GM18526 (cell line): ENCODE data around the gene POU3F3.

Source experiments
- POLR2A ChIP-seq: IDR thresholded peaks from 3 replicates; pipeline ENCODE4 v1.6.1; 2011; ENCODE audit not compliant: insufficient read length; ENCODE audit errors: extremely low read depth

POU3F3 gene

DNA sequence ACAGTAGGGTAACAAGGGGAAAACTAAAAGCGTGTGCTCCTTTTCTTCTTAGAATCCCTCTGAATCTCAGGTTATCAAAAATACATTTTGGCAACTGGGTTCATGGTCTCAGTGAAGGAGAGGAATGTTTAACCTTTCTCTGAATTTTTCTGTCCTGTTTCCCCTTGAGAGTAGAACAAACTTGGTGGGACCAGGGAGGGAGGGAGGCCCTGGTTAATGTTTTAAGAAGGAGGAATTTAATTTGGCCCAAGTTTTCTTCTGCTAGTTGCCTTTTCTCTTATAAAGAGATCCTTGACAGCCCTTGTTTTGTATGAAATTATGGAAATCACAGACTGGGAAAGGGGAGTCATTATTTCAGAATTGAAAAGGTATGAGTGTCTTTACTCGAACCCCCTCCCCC lies 12.2 kb upstream of the POU3F3 start:
- no peak for TF ChIP-seq POLR2A

DNA sequence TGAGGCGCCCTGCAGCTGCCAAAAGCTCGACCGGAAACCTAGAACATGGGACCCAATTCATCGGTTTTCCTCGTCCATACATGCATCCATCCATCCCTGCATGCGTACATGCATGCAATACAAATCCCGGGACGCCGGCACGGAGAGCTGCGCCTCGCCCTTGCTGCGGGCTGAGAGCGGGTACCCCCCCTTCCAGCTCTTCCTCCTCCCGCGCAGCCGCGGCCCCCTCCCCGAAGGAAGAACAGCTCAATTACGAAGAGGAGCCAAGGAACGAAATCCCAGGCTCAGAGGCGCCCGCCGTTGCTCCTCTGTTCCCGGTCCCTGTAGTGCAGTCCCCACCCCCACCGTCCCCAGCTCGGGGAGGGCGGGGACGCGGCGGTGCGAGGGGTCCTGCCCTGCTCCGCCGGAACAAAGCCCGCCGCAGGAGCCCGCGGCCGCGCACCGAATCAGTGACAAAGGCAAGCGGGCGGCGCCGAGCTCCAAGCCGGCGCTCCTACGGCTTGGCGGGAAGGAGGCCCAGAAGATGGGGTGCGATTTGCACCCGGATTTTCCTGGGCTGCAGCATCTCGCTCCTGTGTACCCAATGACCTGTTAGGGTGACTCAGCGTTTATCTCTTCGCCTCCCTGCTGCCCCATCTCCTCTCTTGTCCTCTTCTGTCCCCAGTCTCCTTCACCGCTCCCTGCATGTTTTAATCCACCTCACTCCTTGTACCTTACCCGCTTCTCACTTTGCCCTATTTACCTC lies 8.9 kb upstream of the POU3F3 start:
- no peak for TF ChIP-seq POLR2A

DNA sequence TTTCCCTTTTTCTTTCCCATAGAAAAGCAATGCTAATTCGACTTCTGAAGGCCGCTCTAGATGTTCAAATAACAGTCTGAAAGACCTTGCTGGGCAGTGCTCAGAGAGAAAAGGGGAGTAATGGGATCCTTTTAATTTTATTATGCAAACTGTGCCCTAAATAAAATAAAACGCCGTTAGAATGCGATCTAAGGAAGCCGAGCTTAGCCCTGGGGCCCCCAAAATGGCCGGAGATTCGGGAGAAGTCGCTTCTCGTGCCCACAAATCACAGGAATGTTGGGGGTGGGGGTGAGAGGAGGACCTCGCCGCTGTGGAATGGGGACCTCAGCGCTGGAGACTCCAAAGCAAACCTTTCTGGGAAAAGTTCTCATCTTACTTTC lies 8.4 kb upstream of the POU3F3 start:
- no peak for TF ChIP-seq POLR2A

DNA sequence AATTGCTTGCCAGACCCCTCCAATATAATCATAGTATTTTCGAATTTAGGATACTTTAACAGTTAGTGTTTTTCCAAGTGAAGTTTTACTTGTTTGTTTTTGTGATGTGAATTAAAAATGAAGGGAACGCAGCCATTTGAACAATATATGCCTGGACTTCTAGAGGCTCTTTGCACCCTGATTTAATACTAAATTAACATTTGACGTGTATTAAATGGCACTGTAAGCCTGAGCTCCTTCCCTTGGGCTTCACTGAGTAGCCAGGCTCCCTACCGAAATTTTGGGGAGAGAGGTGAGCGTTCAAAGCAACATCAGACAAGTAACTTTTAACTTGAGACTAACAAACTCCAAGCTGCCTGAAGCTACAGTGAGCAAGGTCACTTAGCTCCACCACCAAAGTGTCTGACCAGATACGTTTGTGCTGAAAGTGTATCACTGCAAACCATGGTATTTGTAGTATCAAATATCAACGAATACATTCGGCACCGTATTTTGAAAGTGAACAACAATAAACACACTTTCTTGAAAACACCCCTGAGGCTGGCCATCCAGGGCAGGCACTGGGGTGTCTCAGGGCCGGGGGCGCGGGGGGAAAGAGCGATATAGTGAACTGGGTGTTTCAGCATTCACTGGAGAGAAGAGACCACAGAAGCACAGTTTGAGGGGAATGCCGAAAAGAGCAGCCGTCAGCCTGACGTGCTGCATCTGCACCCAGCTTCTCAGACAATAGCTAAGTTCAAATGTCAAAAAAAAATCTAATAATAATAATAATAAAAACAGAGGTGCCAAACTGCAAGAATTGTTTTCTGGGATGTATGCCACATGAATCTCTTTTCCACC lies 7.7 kb upstream of the POU3F3 start:
- no peak for TF ChIP-seq POLR2A

DNA sequence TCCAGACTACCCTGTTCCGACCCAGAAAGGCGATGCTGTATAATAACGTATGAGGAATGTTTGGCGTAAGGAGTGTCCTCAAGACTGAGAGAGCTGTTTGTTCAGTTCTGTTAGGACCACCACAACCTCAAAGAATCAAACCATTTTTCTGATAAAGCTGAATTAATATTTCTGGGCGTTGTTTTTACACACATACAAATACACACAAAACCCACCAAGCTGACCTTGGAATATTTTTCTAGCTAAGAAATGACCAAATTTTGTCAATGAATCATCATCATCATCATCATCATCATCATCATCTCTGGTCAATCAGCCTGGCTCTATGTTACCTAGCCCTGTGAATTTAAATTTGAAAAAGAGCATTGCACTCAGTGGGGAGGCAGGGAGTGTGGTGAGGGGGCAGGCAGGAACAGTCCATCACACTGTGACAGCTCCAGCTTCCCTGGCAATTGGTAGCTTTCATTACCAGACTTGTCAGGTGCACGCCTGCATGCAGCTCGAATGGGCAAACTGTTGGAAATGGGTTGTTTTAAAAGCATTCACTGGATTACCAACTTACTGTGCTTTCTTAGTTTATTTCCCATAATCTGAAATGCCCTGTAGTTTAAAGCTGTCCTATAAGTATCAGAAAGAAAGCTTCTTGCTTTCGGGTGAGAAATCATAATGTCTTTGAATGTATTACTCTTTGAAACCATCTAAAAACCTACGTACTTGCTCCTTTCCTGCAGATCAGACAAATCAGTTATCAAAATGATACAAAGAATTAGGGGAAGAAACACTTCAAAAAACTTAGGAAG lies 6.9 kb upstream of the POU3F3 start:
- no peak for TF ChIP-seq POLR2A

DNA sequence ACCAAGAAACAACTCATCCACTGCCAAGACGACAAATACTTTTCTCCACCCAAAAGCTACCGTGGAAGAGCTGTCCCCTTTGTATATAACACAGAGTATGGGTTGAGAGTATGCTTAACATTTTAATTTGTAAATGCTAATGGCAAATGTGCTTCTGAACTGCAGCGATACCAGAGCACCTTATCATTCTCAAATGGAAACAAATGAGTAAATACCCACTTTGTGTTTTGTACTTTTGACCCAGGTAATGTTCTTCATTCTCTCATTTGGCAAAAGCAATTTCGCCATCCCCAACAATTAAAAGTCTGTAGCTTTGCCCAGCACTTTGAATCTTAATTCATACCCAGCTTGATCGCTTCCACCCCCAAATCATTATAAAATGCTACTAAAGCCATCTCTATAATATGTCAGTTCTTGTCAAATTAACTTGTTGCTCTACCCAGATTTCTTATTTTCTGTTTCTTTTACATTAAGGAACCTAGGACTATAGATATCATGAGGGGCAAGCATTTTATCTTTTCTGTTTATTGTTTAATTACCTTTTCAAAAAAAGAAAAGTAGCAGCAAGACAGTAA lies 6.2 kb upstream of the POU3F3 start:
- no peak for TF ChIP-seq POLR2A

DNA sequence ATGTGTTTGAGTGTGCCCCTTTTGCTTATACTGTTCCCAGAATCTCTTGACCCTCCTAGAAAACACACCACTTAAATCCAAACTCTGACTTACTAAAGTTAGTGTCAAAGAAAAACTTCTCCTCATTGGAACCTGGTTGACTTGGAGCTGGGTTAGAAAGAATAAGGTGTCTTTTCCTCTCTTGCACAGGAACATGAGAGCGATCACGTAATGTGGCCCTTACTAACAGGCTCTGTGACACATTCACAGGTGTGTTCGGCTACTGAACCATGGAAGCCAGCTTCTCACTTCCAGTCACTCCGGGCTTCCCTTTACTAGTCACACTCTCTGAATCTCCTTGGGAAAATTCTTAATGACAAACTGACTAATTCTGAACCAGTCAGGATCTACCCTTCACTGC lies 5.4 kb upstream of the POU3F3 start:
- TF ChIP-seq POLR2A, result no peak

DNA sequence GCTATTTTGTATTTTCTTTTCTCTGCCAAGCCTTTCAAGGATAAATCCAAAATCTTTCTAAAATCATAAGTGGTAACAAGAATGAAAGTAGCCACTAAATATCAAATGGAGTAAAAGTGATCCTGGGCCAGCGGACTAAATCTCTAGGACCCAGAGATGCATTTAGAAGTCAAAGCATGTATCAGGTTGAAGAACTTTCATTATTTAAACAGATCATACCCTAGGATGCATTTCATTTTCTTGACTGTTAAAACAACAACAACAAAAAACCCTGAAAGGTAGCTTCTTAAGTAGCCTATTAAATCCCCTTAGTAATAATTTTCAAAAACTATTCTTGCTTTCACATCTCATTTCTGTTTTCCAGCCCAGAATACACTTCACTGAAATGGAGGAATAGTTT lies 4.8 kb upstream of the POU3F3 start:
- TF ChIP-seq POLR2A, result no peak

DNA sequence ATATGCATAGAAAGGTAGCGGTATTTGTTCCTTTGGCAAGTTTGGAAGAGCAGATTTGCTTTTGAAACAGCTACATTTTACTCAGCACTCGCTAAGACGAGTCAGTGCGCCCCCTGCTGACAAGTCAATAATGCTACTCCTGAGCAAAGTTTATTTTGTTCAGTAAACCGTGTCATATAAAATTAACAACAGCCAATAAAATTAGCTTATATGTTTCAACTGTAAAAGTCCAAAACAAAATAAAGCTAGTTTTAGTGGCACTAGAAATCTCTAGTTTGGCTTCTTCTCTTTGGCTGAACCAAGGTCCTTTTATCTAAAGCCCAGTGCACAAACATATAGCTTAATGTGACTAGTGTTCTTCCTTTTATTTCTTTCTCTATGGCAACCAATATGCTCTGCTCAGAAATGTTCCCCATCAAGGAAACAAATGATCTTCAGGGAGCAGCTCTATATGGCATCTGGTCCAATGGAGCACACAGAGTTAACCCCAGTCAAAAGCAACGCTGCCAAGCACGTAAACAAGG lies 4.2 kb upstream of the POU3F3 start:
- no peak for TF ChIP-seq POLR2A

DNA sequence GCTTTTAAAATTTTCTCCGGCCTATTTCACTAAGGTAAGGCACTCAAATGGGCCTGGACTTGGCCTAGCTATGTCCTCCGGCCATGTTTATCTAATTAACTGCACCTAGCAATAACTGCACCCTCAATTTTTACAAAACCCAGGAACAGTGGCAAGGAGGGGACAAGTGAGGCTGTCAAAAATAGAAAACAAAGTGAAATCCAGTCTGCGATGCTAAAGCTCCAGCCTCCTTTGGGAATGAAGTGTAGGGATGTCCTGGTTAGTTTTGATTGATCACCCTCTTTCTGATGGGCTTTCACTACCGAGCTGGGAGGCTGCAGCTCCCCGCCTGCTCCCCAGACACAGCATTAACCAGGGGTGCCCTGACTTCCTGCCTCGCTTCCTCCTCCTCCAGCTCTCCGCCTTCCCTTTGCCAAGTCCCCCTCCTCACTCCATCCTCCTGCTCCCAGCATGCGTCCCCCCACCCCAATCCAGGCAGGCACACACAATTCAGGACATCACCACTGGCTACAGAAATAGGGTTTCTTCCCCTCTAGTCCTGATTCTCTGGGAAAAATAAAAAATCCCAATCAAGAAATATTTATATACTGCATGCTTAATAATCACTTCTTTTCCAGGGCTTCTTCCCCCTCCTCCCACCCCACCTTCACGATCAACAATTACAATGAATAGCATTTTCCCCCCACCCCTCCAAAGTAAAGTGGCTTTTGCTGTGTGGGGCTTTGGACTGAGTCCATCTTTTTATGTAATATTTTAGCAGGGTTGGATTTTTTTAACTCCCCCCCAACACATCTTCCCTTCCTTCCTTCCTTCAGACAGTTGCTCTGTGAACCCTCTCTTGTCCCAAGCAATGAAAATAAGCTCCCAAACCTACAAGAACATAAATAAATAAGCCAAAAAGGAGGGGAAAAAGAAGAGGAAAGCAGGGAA lies 3.3 kb upstream of the POU3F3 start:
- no peak for TF ChIP-seq POLR2A

DNA sequence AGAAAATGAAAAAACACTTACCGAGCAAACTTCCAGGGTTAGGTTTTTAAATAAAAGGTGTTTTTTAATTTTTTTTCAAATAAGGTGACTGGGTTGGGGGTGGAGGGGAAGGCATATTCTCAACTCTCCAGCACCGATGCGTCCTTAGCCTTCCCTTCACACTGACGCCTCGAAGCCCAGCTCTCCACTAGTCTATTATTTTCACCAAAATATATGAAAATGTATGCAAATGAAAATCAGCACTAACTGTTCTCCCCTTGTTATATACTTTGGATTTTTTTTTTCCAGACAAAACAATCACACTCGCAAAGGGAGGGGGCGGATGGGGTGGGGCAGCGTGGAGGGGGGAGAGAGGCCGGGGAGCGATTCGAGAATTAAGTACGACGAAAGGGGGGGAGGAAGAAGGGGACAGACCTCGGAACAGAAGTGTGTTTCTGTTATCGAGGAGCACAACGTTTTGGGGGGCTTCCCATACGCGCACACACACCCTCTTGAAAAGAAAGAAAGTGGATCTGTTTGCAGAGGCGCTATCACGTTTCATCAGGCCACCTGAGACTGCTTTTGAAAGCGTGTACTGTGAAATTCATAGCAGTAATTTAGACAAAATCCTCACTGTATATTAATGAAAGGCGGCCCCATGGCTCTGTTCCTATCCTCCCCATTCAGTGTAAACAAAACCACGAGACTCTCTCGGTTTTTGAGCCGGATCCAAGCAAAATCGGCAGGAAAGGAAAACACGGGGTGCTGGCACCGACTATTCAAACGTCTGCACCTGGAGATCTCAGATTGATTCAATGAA lies 2.4 kb upstream of the POU3F3 start:
- TF ChIP-seq POLR2A, result no peak

DNA sequence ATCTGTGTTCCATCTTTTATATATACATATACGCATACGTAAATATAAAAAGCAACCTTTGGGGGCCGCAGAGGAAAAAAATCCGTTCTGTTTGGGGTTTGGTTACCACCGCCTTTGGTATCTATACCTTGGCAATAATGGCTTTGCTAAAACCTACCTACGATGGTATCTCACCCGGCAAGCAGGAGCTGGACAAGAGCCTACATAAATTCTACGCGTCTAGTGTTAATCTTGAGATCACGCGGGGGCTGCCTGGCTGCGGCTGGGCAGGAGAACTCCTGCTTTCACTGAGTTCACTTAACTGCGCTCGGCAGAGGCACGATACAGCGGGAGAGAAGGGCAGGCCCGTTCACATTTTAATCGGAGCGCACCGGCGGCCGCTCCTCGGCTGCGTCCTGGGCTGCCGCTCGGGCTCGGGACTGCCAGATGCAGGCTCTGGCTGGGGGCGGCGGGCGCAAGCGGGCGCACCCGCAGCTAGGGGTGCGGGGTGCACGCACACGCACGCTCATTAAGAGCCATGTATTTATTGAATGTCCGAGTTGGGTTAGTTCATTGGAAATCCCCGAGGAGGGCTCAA lies 1.7 kb upstream of the POU3F3 start:
- no peak for TF ChIP-seq POLR2A
